ENCODE results near the gene TPD52L1.

TPD52L1 gene

GRCh38 chr6:125299257-125299656 is 145.7 kb downstream of the TPD52L1 start:
- H3K36me3 ChIP-seq (ENCODE audit: control insufficient read depth, low read length) = peaks cover 69% of the 10 kb centered on the region
- TF ChIP-seq EZH2phosphoT487 (IDR thresholded peaks at IDR 0.05; ENCODE audit: borderline replicate concordance, low read length) (no peak), CTCF (IDR thresholded peaks at IDR 0.05; ENCODE audit: low read depth, low read length, poor library complexity, severe bottlenecking) (no peak)

GRCh38 chr6:125300992-125301434 is 147.4 kb downstream of the TPD52L1 start:
- Histone ChIP-seq H3K4me1 (ENCODE audit: control insufficient read depth, low read length) (peaks cover 23% of the 10 kb centered on the region), H3K4me2 (ENCODE audit: low read length) (peak overlapping the region; percentile 80), H3F3A (ENCODE audit: control insufficient read depth, insufficient read depth) (peaks cover 11% of the 10 kb centered on the region), H3K79me2 (ENCODE audit: control insufficient read depth, low read length) (peaks cover 55% of the 10 kb centered on the region), H3K27ac (ENCODE audit: low read depth, low read length) (peak overlapping the region; percentile 65), H3K36me3 (ENCODE audit: control insufficient read depth, low read length) (peaks cover 52% of the 10 kb centered on the region), H3K27me3 (ENCODE audit: control insufficient read depth, low read length) (peaks cover 3% of the 10 kb centered on the region; the same call in 1 of the 2 replicates), H4K20me1 (ENCODE audit: control insufficient read depth, insufficient read depth, low read depth, low read length) (no peaks in the 10 kb centered on the region), H3K4me3 (ENCODE audit: low read length) (peak overlapping the region; percentile 94), H3K9me3 (ENCODE audit: control insufficient read depth, insufficient read depth, low read length) (no peaks in the 10 kb centered on the region), H3K9me2 (replicated peaks; ENCODE audit: control insufficient read depth, low read length) (no peaks in the 10 kb centered on the region)
- TF ChIP-seq CTCF (IDR thresholded peaks at IDR 0.05; ENCODE audit: low read depth, low read length, poor library complexity, severe bottlenecking) = no peak
- no peak for TF ChIP-seq EZH2phosphoT487 (IDR thresholded peaks at IDR 0.05; ENCODE audit: borderline replicate concordance, low read length)

More at GRCh38 chr6:125299257-125299656, 145.7 kb downstream of the TPD52L1 start:
- Histone ChIP-seq H3K4me1 (ENCODE audit: control insufficient read depth, low read length) (peaks cover 23% of the 10 kb centered on the region), H3F3A (ENCODE audit: control insufficient read depth, insufficient read depth) (peaks cover 11% of the 10 kb centered on the region), H3K4me2 (ENCODE audit: low read length) (peak overlapping the region; percentile 80), H3K9me3 (ENCODE audit: control insufficient read depth, insufficient read depth, low read length) (no peaks in the 10 kb centered on the region), H3K9me2 (replicated peaks; ENCODE audit: control insufficient read depth, low read length) (no peaks in the 10 kb centered on the region), H3K27me3 (ENCODE audit: control insufficient read depth, low read length) (no peaks in the 10 kb centered on the region), H3K79me2 (ENCODE audit: control insufficient read depth, low read length) (peaks cover 71% of the 10 kb centered on the region), H3K4me3 (ENCODE audit: low read length) (0 out of 2 replicates have a peak overlapping the region, but pooled peaks have one; percentile 94), H4K20me1 (ENCODE audit: control insufficient read depth, insufficient read depth, low read depth, low read length) (no peaks in the 10 kb centered on the region), H3K27ac (ENCODE audit: low read depth, low read length) (no peak overlapping the region)

- peaks cover 48% of the 10 kb centered on the region for H3K79me2 ChIP-seq (ENCODE audit: control insufficient read depth, low read length)
These were observed 148.1 kb downstream of the TPD52L1 start, which contains the start of gene HDDC2 for GRCh38 chr6:125301435-125302391. TSS of gene HDDC2 (minus strand) at chr6:125301967. CDS start at chr6:125301932, 35 bp downstream.

More at GRCh38 chr6:125301435-125302391, 148.1 kb downstream of the TPD52L1 start, which contains the start of gene HDDC2:
- H3K4me3 ChIP-seq (ENCODE audit: low read length) = peak within 1 kb of the TSS; percentile 94
- peaks cover 23% of the 10 kb centered on the region for H3K4me1 ChIP-seq (ENCODE audit: control insufficient read depth, low read length)
- peaks cover 3% of the 10 kb centered on the region; the same call in 1 of the 2 replicates for H3K27me3 ChIP-seq (ENCODE audit: control insufficient read depth, low read length)
- H3K9me2 ChIP-seq (replicated peaks; ENCODE audit: control insufficient read depth, low read length) = no peaks in the 10 kb centered on the region
- no peaks in the 10 kb centered on the region for H3K9me3 ChIP-seq (ENCODE audit: control insufficient read depth, insufficient read depth, low read length)
- no peaks in the 10 kb centered on the region for H4K20me1 ChIP-seq (ENCODE audit: control insufficient read depth, insufficient read depth, low read depth, low read length)
- peaks cover 45% of the 10 kb centered on the region for H3K36me3 ChIP-seq (ENCODE audit: control insufficient read depth, low read length)
- TF ChIP-seq EZH2phosphoT487 (IDR thresholded peaks at IDR 0.05; ENCODE audit: borderline replicate concordance, low read length) (no peak), CTCF (IDR thresholded peaks at IDR 0.05; ENCODE audit: low read depth, low read length, poor library complexity, severe bottlenecking) (no peak)
- peak within 1 kb of the TSS; percentile 65 for H3K27ac ChIP-seq (ENCODE audit: low read depth, low read length)
- peaks cover 11% of the 10 kb centered on the region for H3F3A ChIP-seq (ENCODE audit: control insufficient read depth, insufficient read depth)
- H3K4me2 ChIP-seq (ENCODE audit: low read length) = peak within 1 kb of the TSS; percentile 80
